Choroid plexus epithelial cell (primary cell): ENCODE data around the gene BCL7B.
"Not testable (repeated sequence)": the region's sequence is repeated elsewhere in the genome, so short reads cannot be mapped to it uniquely, and the experiment has no call there.

ENCODE experiments used
- DNase-seq: peaks from one replicate; pipeline ENCODE4 v3.0.0-alpha.2; 2010; ENCODE audit warnings: low read depth
- H3K4me3 ChIP-seq: 2 replicates; pipeline ENCODE4 v1.5.1; 2011; ENCODE audit warnings: low read depth, mild to moderate bottlenecking, control low read depth, low read length, moderate library complexity
- CTCF ChIP-seq: conservative IDR thresholded peaks from 2 replicates; pipeline ENCODE4 v1.5.1; 2011; ENCODE audit warnings: low read depth, mild to moderate bottlenecking, control low read depth, inconsistent platforms, low read length, moderate library complexity

The BCL7B gene

GRCh38 chr7:73544678-73545077, 12.8 kb downstream of the BCL7B start:
- no peak for DNase-seq
- H3K4me3 ChIP-seq: no peak overlapping the region
- no peak for TF ChIP-seq CTCF

GRCh38 chr7:73541722-73542121, 15.8 kb downstream of the BCL7B start:
- TF ChIP-seq CTCF: no peak
- no peak for DNase-seq
- H3K4me3 ChIP-seq: no peak overlapping the region

- DNase-seq: no peak
- no peak overlapping the region for H3K4me3 ChIP-seq
- no peak for TF ChIP-seq CTCF
Measured at GRCh38 chr7:73539709-73540108, 17.8 kb downstream of the BCL7B start.

- not testable (repeated sequence) for H3K4me3 ChIP-seq, DNase-seq
Measured at GRCh38 chr7:73538510-73538909, 19.0 kb downstream of the BCL7B start.

- DNase-seq: no peak
- no peak for TF ChIP-seq CTCF
- H3K4me3 ChIP-seq: no peak overlapping the region
Measured at GRCh38 chr7:73537051-73537450, 20.4 kb downstream of the BCL7B start.

- TF ChIP-seq CTCF: no peak
- no peak for DNase-seq
- H3K4me3 ChIP-seq: no peak overlapping the region
Measured at GRCh38 chr7:73536479-73536878, 21.0 kb downstream of the BCL7B start.

GRCh38 chr7:73535918-73536317, 21.6 kb downstream of the BCL7B start:
- not testable (repeated sequence) for H3K4me3 ChIP-seq, DNase-seq

GRCh38 chr7:73533742-73534141, 23.7 kb downstream of the BCL7B start:
- TF ChIP-seq CTCF: no peak
- no peak for DNase-seq
- no peak overlapping the region for H3K4me3 ChIP-seq
